ENCODE measurements around the gene ERBB2.

ERBB2 gene

GRCh38 chr17:39699818-39700147, at the start of gene ERBB2:
ERBB2 (plus strand) TSS chr17:39700064; CDS start chr17:39700239, 175 bp downstream.
- H3K4me3 ChIP-seq (ENCODE audit: low read depth, low read length), result no peak within 1 kb of the TSS
- TF ChIP-seq MAX (IDR thresholded peaks at IDR 0.05; ENCODE audit: low read depth, low read length) (no peak), POLR2A (IDR thresholded peaks at IDR 0.05; ENCODE audit: extremely low read depth, insufficient read length) (no peak), MYC (IDR thresholded peaks at IDR 0.05; ENCODE audit: low read depth, low read length) (no peak), CTCF (IDR thresholded peaks at IDR 0.05; ENCODE audit: low read depth, low read length) (no peak)
- no peak for DNase-seq (ENCODE audit: low read depth)

GRCh38 chr17:39650121-39650579, 49.7 kb upstream of the ERBB2 start:
- DNase-seq (ENCODE audit: low read depth), result no peak
- TF ChIP-seq POLR2A (IDR thresholded peaks at IDR 0.05; ENCODE audit: extremely low read depth, insufficient read length), result no peak
- no peak for TF ChIP-seq MYC (IDR thresholded peaks at IDR 0.05; ENCODE audit: low read depth, low read length)
- no peak for TF ChIP-seq CTCF (IDR thresholded peaks at IDR 0.05; ENCODE audit: low read depth, low read length)
- no peak for TF ChIP-seq MAX (IDR thresholded peaks at IDR 0.05; ENCODE audit: low read depth, low read length)
- no peak overlapping the region for H3K4me3 ChIP-seq (ENCODE audit: low read depth, low read length)

GRCh38 chr17:39651923-39652586, 47.8 kb upstream of the ERBB2 start:
- no peak for TF ChIP-seq MYC (IDR thresholded peaks at IDR 0.05; ENCODE audit: low read depth, low read length)
- TF ChIP-seq POLR2A (IDR thresholded peaks at IDR 0.05; ENCODE audit: extremely low read depth, insufficient read length), result no peak
- TF ChIP-seq CTCF (IDR thresholded peaks at IDR 0.05; ENCODE audit: low read depth, low read length), result no peak
- DNase-seq (ENCODE audit: low read depth), result no peak
- H3K4me3 ChIP-seq (ENCODE audit: low read depth, low read length), result no peak overlapping the region

- no peak for TF ChIP-seq POLR2A (IDR thresholded peaks at IDR 0.05; ENCODE audit: extremely low read depth, insufficient read length)
- no peak for TF ChIP-seq MYC (IDR thresholded peaks at IDR 0.05; ENCODE audit: low read depth, low read length)
- TF ChIP-seq MAX (IDR thresholded peaks at IDR 0.05; ENCODE audit: low read depth, low read length), result no peak
- no peak for TF ChIP-seq CTCF (IDR thresholded peaks at IDR 0.05; ENCODE audit: low read depth, low read length)
- no peak overlapping the region for H3K4me3 ChIP-seq (ENCODE audit: low read depth, low read length)
- DNase-seq (ENCODE audit: low read depth), result no peak
These were observed 47.1 kb upstream of the ERBB2 start for GRCh38 chr17:39652587-39653315.

- TF ChIP-seq MYC (IDR thresholded peaks at IDR 0.05; ENCODE audit: low read depth, low read length) (no peak), MAX (IDR thresholded peaks at IDR 0.05; ENCODE audit: low read depth, low read length) (no peak), CTCF (IDR thresholded peaks at IDR 0.05; ENCODE audit: low read depth, low read length) (no peak), POLR2A (IDR thresholded peaks at IDR 0.05; ENCODE audit: extremely low read depth, insufficient read length) (no peak)
- no peak for DNase-seq (ENCODE audit: low read depth)
These were observed 46.6 kb upstream of the ERBB2 start for GRCh38 chr17:39653316-39653661.

More at GRCh38 chr17:39653316-39653661, 46.6 kb upstream of the ERBB2 start:
- no peak overlapping the region for H3K4me3 ChIP-seq (ENCODE audit: low read depth, low read length)
